ENCODE data around the gene SLC25A11.

Gene SLC25A11

DNA sequence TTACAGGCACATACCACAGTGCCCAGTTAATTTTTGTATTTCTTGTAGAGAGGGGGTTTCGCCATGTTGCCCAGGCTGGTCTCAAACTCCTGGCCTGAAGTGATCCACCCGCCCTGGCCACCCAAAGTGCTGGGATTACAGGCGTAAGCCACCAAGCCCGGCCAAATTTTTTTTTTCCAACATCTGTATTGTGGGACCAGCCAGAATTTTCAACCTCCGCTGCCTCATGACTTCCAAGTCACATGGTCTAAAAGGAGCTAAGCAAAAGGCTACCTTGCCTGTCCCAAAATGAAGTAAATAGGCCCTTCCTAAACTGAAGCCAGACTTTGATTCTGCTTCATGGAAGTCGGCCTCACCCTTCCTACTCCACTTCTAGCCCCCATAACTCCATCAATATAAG lies 32.0 kb upstream of the SLC25A11 start:
- no peak overlapping the region for H3K4me3 ChIP-seq (ENCODE audit: low read depth, low read length)
- in situ Hi-C loops (cut with HindIII; ENCODE audit: low sequenced_read_pairs), result no loop called here
- no peak for TF ChIP-seq CTCF (IDR thresholded peaks at IDR 0.05; ENCODE audit: low read depth, low read length)
- DNase-seq (ENCODE audit: low read depth, low spot score), result no peak

GRCh38 chr17:4970273-4970672 lies 30.4 kb upstream of the SLC25A11 start:
- no peak for TF ChIP-seq CTCF (IDR thresholded peaks at IDR 0.05; ENCODE audit: low read depth, low read length)
- in situ Hi-C loops (cut with HindIII; ENCODE audit: low sequenced_read_pairs), result no loop called here
- H3K4me3 ChIP-seq (ENCODE audit: low read depth, low read length), result no peak overlapping the region
- DNase-seq (ENCODE audit: low read depth, low spot score), result no peak

DNA sequence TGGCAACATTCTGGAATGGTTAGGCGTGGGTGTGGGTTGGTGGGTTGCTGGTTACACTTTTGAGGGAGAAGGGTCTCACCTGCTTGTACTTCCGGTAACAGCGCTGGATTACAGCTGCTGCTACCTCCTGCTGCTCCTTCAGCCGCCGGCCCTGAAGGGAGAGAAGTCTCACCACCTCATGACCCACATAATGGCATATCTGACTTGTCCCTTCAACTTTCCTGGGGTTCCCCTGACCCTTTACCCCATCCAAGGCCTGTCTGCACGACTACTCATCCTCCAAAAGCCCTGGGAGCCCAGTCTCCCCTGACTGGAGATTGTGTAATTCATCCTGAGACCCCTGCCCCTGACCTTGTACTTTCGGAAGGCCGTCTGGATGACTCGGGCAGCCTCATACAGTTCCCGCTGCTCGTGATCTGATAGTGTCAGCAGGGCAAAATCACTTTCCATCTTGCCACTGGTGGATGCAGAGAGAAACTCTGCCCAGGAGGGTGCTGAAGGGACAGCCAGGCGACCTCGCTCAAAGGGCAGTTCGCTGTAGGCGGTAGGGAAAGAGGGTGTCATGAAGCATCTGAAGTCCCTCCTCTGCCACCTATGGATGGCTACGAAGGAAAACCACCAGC lies 29.8 kb upstream of the SLC25A11 start:
- no peak for TF ChIP-seq CTCF (IDR thresholded peaks at IDR 0.05; ENCODE audit: low read depth, low read length)
- in situ Hi-C loops (cut with HindIII; ENCODE audit: low sequenced_read_pairs), result no loop called here
- H3K4me3 ChIP-seq (ENCODE audit: low read depth, low read length), result peak overlapping the region; percentile 65
- DNase-seq (ENCODE audit: low read depth, low spot score), result peak; percentile 40

DNA sequence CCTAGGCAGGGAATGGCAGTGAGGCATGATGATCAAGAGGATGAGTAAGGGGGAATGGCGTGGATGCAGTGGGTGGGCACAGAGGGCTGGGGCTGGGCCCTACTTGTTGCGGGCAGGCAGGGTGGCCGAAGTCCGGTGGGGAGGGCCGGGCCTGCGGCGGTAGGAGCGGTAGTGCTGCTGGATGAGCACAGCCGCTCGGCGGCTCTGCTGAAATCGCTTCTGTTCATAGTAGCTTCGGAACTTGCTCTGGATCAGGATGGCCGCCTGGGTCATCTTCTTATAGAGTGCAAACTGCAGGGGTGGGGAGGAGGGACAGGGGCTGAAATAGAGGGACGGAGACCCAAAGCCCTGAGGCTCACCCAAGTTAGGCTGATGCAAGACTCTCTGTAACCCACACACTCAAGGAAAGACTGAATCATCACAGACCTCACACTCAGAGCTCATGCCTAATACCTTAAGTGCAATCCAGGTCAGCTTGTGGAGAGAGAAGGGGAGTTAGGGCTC lies 29.3 kb upstream of the SLC25A11 start:
- peak overlapping the region; percentile 65 for H3K4me3 ChIP-seq (ENCODE audit: low read depth, low read length)
- no peak for TF ChIP-seq CTCF (IDR thresholded peaks at IDR 0.05; ENCODE audit: low read depth, low read length)
- DNase-seq (ENCODE audit: low read depth, low spot score), result peak; percentile 94
- in situ Hi-C loops (cut with HindIII; ENCODE audit: low sequenced_read_pairs), result no loop called here

GRCh38 chr17:4968486-4969046 lies 28.7 kb upstream of the SLC25A11 start:
- no peak for DNase-seq (ENCODE audit: low read depth, low spot score)
- TF ChIP-seq CTCF (IDR thresholded peaks at IDR 0.05; ENCODE audit: low read depth, low read length), result no peak
- peak overlapping the region; percentile 65 for H3K4me3 ChIP-seq (ENCODE audit: low read depth, low read length)
- in situ Hi-C loops (cut with HindIII; ENCODE audit: low sequenced_read_pairs), result no loop called here

- peak within 1 kb of the TSS; percentile 65 for H3K4me3 ChIP-seq (ENCODE audit: low read depth, low read length)
- peak; percentile 99 for DNase-seq (ENCODE audit: low read depth, low spot score)
- no peak for TF ChIP-seq CTCF (IDR thresholded peaks at IDR 0.05; ENCODE audit: low read depth, low read length)
- in situ Hi-C loops (cut with HindIII; ENCODE audit: low sequenced_read_pairs), result no loop called here
Observed at GRCh38 chr17:4967539-4968485, 28.0 kb upstream of the SLC25A11 start, which contains the start of gene SPAG7. Gene SPAG7 (minus strand): TSS chr17:4967817. CDS start chr17:4967804, 13 bp downstream.

Data from astrocyte of the spinal cord (primary cell).